HCEC 1CT (cell line): Measurements from ENCODE around the gene MCM9.

Experiments used
- DNase-seq: peaks from one replicate; pipeline ENCODE4 v3.0.0-alpha.2; 2017

MCM9 gene

GRCh38 chr6:118930680-118931079, 4.3 kb downstream of the MCM9 start:
- peak; percentile 1 for DNase-seq

- DNase-seq, result no peak
Observed at GRCh38 chr6:118923035-118923434, 11.9 kb downstream of the MCM9 start.

GRCh38 chr6:118921084-118921483, 13.9 kb downstream of the MCM9 start:
- no peak for DNase-seq

- no peak for DNase-seq
Observed at GRCh38 chr6:118918329-118918725, 16.6 kb downstream of the MCM9 start.

GRCh38 chr6:118917546-118918328, 17.2 kb downstream of the MCM9 start:
- DNase-seq, result no peak

GRCh38 chr6:118914598-118914997, 20.4 kb downstream of the MCM9 start:
- DNase-seq, result no peak

- DNase-seq, result no peak
Observed at GRCh38 chr6:118913161-118913560, 21.8 kb downstream of the MCM9 start.

GRCh38 chr6:118912646-118913045, 22.3 kb downstream of the MCM9 start:
- DNase-seq, result no peak

GRCh38 chr6:118908441-118908840, 26.5 kb downstream of the MCM9 start:
- no peak for DNase-seq

GRCh38 chr6:118905851-118906250, 29.1 kb downstream of the MCM9 start:
- no peak for DNase-seq

- no peak for DNase-seq
Observed at GRCh38 chr6:118905084-118905483, 29.9 kb downstream of the MCM9 start.

GRCh38 chr6:118903691-118904090, 31.3 kb downstream of the MCM9 start:
- no peak for DNase-seq

GRCh38 chr6:118903138-118903537, 31.8 kb downstream of the MCM9 start:
- no peak for DNase-seq

GRCh38 chr6:118902726-118903125, 32.2 kb downstream of the MCM9 start:
- no peak for DNase-seq

- no peak for DNase-seq
Observed at GRCh38 chr6:118899948-118900347, 35.0 kb downstream of the MCM9 start.

- DNase-seq, result no peak
Observed at GRCh38 chr6:118897386-118897785, 37.6 kb downstream of the MCM9 start.

GRCh38 chr6:118896339-118897136, 38.4 kb downstream of the MCM9 start:
- peak; percentile 70 for DNase-seq

- no peak for DNase-seq
Observed at GRCh38 chr6:118895859-118896258, 39.1 kb downstream of the MCM9 start.

- DNase-seq, result no peak
Observed at GRCh38 chr6:118895261-118895560, 39.7 kb downstream of the MCM9 start.

- DNase-seq, result peak; percentile 68
Observed at GRCh38 chr6:118894425-118895260, 40.3 kb downstream of the MCM9 start.

GRCh38 chr6:118893807-118894424, 41.0 kb downstream of the MCM9 start, which contains the start of gene ASF1A:
Gene ASF1A, plus strand, starts transcription at chr6:118894152. Its CDS starts 262 bp downstream, at chr6:118894414.
- peak; percentile 98 for DNase-seq

GRCh38 chr6:118893064-118893806, 41.7 kb downstream of the MCM9 start:
- peak; percentile 80 for DNase-seq
